ENCODE results near the gene ACTRT3.
"Not testable (repeated sequence)": the region's sequence is repeated elsewhere in the genome, so short reads cannot be mapped to it uniquely, and the experiment has no call there.

ACTRT3 gene

DNA sequence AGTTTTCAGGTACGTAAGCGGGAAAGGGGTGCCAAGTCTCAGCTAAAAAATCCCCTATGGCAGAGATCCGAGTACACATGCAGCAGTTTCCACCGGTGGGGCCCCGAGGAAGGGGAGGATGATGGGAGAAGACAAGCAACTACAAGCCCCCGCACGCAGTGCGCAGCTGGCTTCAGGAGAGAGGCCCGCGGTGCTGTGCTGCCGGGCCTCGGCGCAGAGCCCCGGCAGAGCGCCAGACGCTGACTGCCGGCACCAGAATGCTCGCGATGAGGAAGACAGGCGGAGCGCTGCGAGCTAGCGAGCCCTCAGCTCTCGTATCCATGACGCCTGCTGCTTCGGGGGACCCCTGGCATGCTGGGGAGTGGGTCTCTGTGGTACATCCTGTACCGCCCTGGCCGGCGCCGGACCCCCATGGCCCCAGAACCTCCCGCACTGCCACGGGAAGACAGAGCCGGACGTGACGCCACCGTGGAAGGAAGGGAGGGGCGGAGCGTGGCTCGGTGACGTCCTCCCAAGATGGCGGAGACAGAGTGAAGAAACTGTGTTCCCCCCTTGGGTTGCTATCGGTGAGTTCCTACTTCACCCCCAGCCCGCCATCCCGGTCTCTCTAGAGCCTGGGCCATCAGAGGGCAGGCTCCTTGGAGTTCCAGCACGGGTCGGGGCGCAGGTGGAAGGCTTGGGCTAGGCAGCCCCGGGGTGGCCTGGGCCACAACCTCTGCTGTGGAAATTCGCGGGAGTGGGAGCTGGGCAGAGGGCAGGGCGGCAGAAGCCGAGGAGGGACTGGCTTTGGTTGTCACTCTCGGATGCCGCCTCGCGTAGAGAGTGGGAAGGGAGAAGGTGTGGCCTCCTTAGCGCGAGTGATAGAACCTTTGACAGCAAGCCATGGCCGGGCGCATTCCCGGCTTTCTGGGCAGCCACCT lies 3.8 kb upstream of the ACTRT3 start, which contains the start of gene MYNN:
Gene MYNN, plus strand, starts transcription at position 500 of the 920 bp plus-strand sequence. CDS start 900 bp downstream, outside the sequence.
- peak; percentile 93 to 96 (median 95) for DNase-seq

DNA sequence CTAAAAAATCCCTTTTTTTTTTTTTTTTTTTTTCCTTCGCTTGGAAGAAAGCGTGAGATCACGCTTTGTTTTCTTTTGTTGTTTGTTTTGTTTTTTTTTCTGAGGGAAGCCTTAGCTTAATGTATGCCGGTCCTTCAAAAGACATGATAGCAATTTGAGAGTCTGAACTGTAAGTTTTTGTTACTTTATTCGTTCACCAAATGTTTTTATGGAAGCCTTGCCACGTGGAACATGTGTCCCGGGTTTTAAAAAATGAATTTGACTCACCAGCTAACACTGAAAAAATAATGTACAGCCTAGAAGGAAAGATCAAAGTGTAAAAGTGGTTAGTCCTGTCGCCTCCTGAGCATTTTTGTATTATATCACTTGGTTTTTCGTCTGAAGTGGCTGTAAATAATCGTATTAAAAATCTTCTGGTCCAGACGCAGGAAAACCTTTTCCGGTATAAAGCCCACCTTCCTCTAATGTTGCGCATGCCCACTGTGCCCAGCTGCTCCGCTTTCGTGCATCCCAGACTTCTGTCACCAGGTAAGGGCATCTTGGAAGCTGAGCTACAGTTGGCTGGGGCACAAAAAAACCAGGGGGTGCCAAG lies 3.0 kb upstream of the ACTRT3 start:
- peak; percentile 65 to 82 (median 77) for DNase-seq

DNA sequence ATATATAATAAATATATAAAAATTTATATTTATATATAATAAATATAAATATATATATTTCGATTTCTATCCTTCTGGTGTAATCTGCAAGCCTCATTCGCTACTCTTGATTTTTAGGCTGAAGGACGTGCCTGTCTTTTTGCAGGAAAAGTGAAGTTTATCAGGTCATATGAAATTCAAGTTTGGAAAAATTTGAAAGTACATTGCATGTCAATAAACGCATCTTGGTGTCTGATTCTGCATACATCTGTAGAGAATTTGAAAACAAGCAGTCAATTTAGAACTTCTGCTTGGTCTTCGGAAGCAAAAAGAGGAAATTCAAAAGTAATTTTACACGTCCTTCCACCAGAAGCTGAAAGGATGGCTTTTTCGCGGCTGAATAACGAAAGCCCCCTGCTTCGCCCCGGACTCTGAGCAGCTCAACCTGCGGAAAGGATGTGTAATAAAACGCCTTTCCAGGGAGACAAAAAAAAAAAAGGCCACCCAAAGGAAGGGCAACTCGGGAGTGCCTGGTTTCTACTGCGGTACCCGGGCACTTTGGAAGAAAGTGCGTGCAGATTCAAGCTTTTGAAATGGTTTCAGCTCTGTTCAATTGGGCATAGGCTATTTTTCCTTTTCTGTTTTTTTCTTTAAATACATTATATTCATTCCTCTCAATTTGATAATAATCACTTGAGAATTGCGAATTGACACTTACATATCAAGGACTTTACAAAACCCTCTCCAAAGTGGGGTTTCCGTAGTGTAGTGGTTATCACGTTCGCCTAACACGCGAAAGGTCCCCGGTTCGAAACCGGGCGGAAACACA lies 2.3 kb upstream of the ACTRT3 start:
- peak; percentile 77 to 92 (median 79) for DNase-seq

DNA sequence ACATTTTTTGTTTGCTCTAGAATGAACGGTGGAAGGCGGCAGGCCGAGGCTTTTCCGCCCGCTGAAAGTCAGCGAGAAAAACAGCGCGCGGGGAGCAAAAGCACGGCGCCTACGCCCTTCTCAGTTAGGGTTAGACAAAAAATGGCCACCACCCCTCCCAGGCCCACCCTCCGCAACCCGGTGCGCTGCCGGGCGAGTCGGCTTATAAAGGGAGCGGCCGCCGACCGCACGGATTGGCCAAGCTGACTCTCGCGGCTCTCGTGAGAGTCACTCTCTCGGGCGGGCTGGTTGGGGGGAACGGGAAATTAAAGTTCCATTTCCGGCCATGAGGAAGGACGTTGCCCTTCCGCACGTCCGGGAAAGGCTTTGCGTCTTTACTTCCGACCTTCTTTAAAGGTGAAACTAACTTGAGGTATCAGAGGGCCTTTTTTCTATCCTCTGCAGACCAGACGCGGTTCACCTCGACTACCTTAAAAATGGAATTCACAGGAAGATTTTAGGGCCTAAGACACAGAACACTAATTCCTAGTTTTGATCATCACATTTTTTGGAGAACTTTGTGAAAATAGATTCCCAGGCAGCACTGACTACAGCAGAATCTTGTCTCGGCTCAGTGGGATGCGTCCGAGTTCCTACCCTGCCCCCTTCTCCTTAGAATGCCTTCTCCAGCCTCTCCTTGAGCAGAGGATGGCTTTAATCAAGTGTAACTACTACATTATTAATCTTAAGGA lies 4.3 kb downstream of the ACTRT3 start, which contains the start of gene TERC:
Gene TERC, minus strand, starts transcription at position 179 of the 731 bp plus-strand sequence.
- DNase-seq: peak; percentile 87 to 92 (median 92)

DNA sequence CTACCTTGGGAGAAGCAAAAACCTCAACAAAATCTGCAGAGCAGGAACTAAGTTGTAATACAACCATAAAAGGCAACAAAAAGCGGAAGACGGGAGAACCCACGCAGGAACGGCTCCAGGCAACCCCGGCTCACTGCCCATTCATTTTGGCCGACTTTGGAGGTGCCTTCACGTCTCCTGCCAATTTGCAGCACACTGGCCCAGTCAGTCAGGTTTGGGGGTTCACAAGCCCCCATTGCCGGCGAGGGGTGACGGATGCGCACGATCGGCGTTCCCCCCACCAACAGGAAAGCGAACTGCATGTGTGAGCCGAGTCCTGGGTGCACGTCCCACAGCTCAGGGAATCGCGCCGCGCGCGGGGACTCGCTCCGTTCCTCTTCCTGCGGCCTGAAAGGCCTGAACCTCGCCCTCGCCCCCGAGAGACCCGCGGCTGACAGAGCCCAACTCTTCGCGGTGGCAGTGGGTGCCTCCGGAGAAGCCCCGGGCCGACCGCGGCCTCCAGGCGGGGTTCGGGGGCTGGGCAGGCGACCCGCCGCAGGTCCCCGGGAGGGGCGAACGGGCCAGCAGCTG lies 5.0 kb downstream of the ACTRT3 start:
- peak; percentile 77 to 89 (median 87) for DNase-seq

DNA sequence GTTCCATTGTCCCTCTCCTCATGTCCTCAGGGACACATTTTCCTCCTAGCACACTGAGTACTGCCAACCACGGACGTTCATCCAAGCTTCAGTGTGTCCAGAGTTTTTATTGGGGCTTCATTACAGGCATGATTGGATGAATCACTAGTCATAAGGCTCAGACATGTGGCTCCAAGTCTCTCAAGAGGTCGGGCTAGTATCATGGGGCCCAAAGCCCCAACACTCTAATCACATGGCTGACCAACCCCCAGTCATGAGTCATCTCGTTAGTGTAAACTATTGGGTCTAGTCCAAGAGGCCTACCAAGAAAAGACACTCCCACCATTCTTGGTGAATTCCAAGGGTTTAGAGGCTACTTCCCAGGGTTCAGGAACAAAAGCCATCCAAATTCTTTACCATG lies 8.9 kb downstream of the ACTRT3 start:
- DNase-seq: peak in 1 of 4 experiments; percentile 18

DNA sequence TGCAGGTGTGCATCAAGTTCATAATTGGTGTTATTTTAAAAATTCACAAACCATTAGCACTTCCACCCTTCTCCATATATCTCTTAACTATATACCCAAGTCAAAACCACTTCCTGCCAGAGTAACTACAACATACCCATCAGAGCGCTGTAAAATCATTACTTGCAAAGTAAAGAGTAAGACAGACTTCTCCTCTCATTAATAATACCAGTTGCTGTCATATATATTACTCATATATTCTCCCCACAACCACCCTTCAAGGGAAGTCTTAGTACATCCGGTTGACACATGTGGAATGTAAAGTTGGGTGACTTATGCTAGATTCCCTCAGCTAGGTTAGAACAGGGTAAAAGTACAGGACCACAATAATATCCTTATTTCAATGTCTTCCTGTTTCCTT lies 10.1 kb downstream of the ACTRT3 start:
- DNase-seq: peak in 1 of 4 experiments; percentile 43

DNA sequence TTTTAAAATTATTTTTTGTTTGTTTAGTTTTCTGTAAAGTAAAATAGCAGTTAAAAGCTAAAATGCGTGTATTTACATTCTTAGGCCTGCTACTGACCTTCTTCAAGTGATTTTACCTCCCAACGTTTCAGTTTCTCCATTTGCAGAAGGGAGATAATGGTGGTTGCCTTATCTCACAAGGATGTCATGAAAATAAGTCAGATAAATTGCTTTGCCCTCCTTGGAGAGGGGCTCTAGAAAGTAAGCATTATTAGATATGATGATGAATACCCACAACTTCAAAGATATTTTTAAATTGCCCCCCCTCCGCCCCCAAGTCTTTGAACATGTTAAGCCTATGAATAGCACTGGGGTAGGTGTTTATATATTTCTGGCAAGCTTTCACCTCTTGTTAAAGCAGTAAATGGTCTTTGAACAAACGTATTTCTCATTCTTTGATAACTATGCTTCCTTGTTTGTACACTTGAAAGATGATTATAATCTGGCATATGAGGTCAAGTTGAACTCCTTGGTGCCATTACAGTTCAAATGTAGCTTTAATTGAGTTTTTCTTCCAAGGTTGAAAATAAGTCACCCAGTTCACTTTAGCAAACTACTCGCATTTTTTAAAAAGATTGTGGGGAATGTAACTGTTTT lies 10.9 kb downstream of the ACTRT3 start:
- DNase-seq: no peak

DNA sequence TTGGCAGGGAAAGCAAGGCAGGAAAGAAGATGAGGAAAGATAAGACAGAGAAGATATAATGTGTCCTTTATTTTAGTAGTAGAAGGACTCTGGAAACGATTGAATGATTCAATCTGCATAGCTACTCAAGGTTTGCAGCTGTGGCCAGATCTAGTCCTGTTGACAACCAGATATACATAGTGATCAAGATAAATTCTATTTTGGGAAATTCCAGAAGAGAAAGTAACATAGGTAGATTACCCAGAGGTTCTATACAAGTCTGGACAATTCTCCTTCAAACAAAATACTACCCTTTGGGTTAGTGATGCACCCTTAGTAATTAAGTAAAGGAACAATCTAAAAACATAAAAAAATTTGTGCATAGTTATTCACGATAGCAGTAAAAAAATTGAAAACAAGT lies 13.9 kb downstream of the ACTRT3 start:
- no peak for DNase-seq

DNA sequence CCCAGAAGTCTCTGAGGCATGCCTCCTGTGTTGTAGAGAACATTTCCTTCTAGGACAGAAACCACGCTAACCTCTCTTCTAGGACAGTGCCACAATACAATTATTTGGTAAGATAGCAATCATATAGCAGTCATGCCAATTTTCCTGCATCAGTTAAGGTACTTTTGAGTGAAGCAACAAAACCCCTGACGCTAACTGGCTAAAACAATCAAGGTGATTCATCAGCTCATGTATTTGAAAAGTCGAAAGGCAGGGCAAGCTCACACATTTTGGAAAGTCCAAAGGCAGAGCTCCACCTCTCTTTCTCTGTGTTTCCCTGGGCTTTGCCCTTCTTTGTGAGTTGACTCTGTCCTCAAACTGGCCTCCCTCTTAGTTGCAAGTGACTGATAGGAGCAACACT lies 14.7 kb downstream of the ACTRT3 start:
- DNase-seq: no peak

DNA sequence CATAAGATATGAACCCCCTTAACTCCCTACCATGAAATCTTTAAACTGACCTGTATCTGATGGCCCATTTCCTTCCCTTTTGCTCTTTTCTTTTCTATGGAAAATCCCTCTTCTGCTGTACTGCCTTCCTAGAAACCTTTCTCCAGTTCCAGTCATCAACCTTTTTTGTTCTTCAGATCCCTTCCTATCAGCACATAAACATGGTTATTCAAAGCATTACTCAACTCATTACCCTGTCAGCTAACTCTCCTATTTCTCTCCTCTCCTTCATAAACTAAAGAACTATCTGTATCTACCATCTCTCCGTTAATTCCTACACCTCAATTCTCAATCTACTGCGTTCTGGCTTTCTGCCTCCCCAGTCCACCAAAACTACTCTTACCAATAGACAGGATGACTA lies 17.5 kb downstream of the ACTRT3 start:
- no peak for DNase-seq

DNA sequence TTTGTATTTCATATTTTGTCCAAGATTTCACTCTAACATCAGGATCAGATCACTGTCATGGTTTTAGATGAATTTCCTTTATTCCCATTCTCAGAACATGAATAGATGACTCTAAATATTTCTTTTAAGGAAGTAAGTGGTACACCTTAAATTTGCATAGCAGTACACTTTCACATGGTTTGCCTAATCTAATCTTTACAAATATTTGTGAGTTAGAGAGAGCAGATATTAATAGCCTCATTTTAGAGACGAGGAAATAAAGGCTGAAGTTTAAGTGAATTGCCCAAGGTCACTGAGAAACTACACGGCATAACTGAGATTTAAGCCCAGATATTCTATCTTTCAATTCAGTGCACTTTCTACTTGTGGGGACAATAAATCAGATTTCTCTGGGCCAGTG lies 18.7 kb downstream of the ACTRT3 start:
- DNase-seq: no peak

DNA sequence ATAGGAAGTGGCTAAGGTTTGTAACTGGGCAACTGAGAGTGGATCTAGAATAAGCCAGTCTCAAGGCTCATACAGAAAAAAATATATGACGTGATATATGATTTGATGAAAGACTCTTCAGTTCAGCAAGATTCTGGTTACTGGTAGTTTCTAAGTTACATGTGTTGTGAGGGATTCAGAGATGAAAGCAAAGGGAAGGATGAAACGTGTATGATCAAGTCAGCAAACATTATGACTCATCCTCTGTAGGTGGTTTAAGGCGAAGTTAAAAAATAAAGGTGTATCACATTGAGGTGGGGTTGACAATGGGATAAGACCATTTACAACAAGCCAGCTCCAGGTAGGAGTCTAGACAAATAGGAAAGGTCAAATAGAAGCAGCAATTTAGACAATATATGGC lies 20.7 kb downstream of the ACTRT3 start:
- no peak for DNase-seq

DNA sequence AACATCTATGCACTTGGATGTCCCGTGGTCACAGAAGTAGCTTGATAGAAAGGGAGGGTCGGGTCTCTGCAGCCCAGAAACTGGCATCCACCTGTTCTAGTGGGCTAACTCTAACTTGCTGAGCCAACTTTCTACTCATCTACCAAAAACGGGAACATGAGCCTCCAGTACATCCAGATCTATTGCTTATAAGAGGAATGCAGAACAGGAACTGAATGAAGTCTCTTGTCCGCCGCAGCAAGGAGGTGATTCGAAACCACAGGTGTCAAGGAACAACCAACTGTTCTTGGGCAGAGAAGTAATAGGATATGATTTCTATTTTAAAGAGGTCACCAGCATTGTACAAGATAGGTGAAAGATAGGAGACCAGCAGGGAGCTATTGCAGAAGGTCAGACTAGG lies 22.4 kb downstream of the ACTRT3 start:
- DNase-seq: peak in 3 of 4 experiments; percentile 7 to 34 (median 11)

DNA sequence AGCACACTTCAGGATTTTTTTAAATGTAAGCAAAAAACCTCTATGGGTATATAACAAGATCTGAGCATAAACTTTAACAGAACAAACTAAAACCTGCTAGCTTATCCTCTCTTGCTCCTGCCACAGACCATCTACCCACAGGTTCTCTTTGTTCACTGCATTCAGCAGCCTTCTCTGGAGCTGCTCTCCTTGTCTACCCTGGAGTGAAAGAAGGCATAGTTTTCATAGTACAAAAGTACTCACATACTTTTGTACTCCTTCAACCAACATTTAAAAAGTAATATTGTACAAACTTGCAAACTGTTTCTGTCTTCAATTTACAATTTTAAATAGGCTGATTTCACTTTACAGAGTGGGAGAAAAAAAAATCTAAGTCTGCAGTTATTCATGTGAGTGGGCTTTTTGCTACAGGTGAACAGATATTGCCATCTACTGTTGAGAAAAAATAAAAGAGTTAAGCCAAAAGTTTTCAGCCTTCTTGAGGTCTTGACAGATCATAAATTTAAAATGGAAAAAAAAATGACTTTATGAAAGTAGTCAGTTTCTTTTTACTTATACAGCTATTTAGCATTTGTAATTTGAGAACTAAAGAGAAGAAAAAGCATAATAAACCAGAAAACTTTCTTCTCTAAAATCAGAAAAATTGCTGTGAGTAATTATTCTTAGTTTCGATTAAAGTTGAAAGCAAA lies 24.9 kb downstream of the ACTRT3 start:
- DNase-seq: no peak

DNA sequence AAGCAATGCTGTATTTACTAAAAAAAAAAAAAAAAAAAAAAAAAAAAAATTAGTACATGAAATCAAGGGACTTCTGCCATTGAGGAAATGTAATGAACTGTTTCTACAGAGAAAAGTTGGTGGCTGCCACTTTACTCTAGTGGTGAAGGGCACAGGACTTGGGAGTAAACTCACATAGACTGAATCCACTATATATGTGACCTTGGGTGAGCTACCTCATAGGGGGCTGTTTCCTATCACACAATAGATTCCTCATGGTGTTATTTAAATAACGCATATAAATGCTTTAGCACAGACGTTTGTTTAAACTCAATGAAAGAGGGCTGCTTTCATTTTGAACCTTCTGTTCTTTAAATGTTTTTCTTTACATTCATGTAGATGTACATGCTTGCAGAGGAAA lies 30.3 kb downstream of the ACTRT3 start:
- DNase-seq: no peak

DNA sequence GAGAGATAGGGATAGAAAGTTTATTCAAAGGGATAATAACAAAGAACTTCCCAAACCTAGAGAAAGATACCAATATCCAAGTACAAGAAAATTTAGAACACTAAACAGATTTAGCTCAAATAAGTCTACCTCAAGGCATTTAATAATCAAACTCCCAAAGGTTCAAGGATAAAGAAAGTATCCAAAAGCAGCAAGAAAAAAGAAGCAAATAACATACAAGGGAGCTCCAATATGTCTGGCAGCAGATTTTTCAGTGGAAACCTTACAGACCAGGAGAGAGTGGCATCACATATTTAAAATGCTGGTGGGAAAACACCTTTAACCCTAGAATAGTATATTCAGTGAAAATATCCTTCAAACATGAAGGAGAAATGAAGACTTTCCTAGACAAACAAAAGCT lies 37.5 kb downstream of the ACTRT3 start:
- not testable (repeated sequence) for DNase-seq

DNA sequence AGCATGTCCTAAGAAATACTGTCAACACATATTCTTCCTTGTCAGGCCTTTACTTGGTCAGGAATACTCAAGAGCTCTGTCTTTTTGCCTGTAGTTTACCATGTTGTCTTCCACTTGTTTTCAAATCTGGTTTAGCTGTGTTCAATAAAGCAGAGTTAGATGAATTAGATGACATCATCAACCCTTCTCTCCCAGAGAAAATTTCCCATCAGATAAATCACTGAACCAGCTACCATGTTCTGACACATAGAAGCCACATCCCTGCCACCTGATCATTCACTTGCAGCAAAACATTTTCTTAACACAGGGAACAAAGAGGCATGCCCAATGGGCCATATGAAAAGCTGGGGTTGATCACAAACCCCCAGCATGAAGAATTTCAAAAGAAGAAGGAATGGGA lies 46.6 kb downstream of the ACTRT3 start:
- no peak for DNase-seq

DNA sequence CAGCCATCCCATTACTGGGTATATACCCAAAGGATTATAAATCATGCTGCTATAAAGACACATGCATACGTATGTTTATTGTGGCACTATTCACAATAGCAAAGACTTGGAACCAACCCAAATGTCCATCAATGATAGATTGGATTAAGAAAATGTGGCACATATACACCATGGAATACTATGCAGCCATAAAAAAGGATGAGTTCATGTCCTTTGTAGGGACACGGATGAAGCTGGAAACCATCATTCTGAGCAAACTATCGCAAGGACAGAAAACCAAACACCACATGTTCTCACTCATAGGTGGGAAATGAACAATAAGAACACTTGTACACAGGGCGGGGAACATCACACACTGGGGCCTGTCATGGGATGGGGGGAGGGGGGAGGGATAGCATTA lies 50.9 kb downstream of the ACTRT3 start:
- DNase-seq: not testable (repeated sequence)

All from suppressor macrophage (primary cell).